H1 (cell line): ENCODE data around the gene ZSWIM7. TPM values are rescaled to one million over a fixed set of nuclear protein-coding genes. Genes with fewer than 3 reads are reported as not detected.
A peak's percentile ranks its signal among the peaks of the same experiment; 100 is the strongest.

Experiments
- CBX5 ChIP-seq: fragments of 300-800, 300-1000 bp; sonication (generic); IDR thresholded peaks from 2 replicates; pipeline ENCODE4 v1.7.1; 2016; ENCODE audit warnings: antibody characterized with exemption, low read length, low read depth
- CHD7 ChIP-seq: fragments of 300-600 bp; sonication (generic); IDR thresholded peaks from 2 replicates; pipeline ENCODE4 v1.7.1; 2012; ENCODE audit warnings: low read length, moderate library complexity, mild to moderate bottlenecking, inconsistent platforms; ENCODE audit not compliant: insufficient replicate concordance
- CTBP2 ChIP-seq: IDR thresholded peaks from 2 replicates; pipeline ENCODE4 v1.7.0; 2011; ENCODE audit warnings: borderline replicate concordance, mild to moderate bottlenecking, moderate library complexity, mixed read lengths, low read length; ENCODE audit not compliant: insufficient read depth, insufficient read length
- EP300 ChIP-seq, 2 experiments: IDR thresholded peaks; 1 replicate in 1 of 2; 2 replicates in 1 of 2; pipeline ENCODE4 v1.6.1; 2011 to 2012; ENCODE audit warnings: low read depth in 2 of 2, low read length in 2 of 2, mild to moderate bottlenecking in 2 of 2, borderline replicate concordance in 1 of 2, inconsistent platforms in 1 of 2, moderate library complexity in 1 of 2
- EZH2 ChIP-seq: fragments of 200-600 bp; sonication (generic); IDR thresholded peaks from 2 replicates; pipeline ENCODE4 v1.7.1; 2012; ENCODE audit warnings: low read depth, mild to moderate bottlenecking, moderate library complexity, low read length, inconsistent platforms; ENCODE audit not compliant: severe bottlenecking
- POLR2A ChIP-seq, 2 experiments: IDR thresholded peaks; 1 replicate in 1 of 2; 2 replicates in 1 of 2; pipeline ENCODE4 v1.6.1; 2011; ENCODE audit warnings: low read depth in 2 of 2, low read length in 2 of 2, mild to moderate bottlenecking in 2 of 2; ENCODE audit errors: control extremely low read depth in 1 of 2
- TBP ChIP-seq: IDR thresholded peaks from 2 replicates; pipeline ENCODE4 v1.6.1; 2011; ENCODE audit warnings: low read depth, low read length, improper control_type of control experiment
- YY1 ChIP-seq: IDR thresholded peaks from 2 replicates; pipeline ENCODE4 v1.6.1; 2011; ENCODE audit warnings: low read depth, mild to moderate bottlenecking, low read length
- polyA plus RNA-seq, 7 experiments: library from polyadenylated mRNA; depleted of rRNA in 3 of 7; stranded (reverse) in 5 of 7; unstranded in 2 of 7; fragments of >200 nt in 5 of 7; fragments of 200-250 nt in 2 of 7; gene quantifications; 1 replicate in 5 of 7; 2 replicates in 1 of 7; 4 replicates in 1 of 7; pipeline versions ENCODE4 v1.2.1 to v1.2.3, GENCODE V29; 2011 to 2013; ENCODE audit warnings: missing spikeins in 2 of 7, mixed read lengths in 2 of 7
- total RNA-seq: library from RNA; stranded (reverse); fragmentation: NEBNext Ultra II Directional; extraction: Animal tissue kit (Norgen Biotek cat#: 25700); gene quantifications from 2 replicates; pipeline ENCODE4 v1.2.1, GENCODE V29; 2021
- TF ChIP-seq, protein P1 (sequence below): IDR thresholded peaks from 2 replicates; pipeline ENCODE4 v1.6.1; 2012; ENCODE audit warnings: inconsistent platforms

ZSWIM7 gene
- total and polyA plus RNA-seq, 2 of the 8 experiments (the other 6 are each of a cell fraction or from before 2014, with no cell fraction given) = 39.3 to 57.7 TPM

- TF ChIP-seq CHD7 (no peak), EZH2 (no peak), EP300 (IDR thresholded peaks at IDR 0.05; ENCODE audit: borderline replicate concordance in 1 of 2, low read depth in 2 of 2, low read length in 2 of 2) (0 out of 3 replicates have a peak, but pooled peaks of 1 of the 2 experiments have one; percentile 9), CBX5 (no peak), TBP (peak; percentile 93), POLR2A (IDR thresholded peaks at IDR 0.05; ENCODE audit: control extremely low read depth in 1 of 2, low read depth in 2 of 2, low read length in 2 of 2) (peak; percentile 95 to 96), CTBP2 (peak; percentile 37), YY1 (peak; percentile 87)
- TF ChIP-seq, protein P1, sequence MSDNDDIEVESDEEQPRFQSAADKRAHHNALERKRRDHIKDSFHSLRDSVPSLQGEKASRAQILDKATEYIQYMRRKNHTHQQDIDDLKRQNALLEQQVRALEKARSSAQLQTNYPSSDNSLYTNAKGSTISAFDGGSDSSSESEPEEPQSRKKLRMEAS = peak; percentile 95
Measured at GRCh38 chr17:15999141-15999973, at the start of gene ZSWIM7, which contains the start of gene TTC19 (continued).
